ENCODE measurements around the gene PDE11A. TPM values are rescaled to one million over a fixed set of nuclear protein-coding genes. Genes with fewer than 3 reads are reported as not detected.

PDE11A gene
- total and polyA plus RNA-seq, 2 experiments from 2014 or later, result 0.08 to 0.73 TPM

- TF ChIP-seq EZH2phosphoT487 (IDR thresholded peaks at IDR 0.05; ENCODE audit: unreplicated experiment) (no peak), NANOG (IDR thresholded peaks at IDR 0.05; ENCODE audit: borderline replicate concordance) (no peak), ZNF331 (CRISPR knock-in tag; IDR thresholded peaks at IDR 0.05; ENCODE audit: low read depth) (no peak), CREB1 (CRISPR knock-in tag; IDR thresholded peaks at IDR 0.05; ENCODE audit: low read depth) (no peak), POLR2AphosphoS5 (IDR thresholded peaks at IDR 0.05; ENCODE audit: low read depth) (no peak), EZH2 (IDR thresholded peaks at IDR 0.05; ENCODE audit: low read depth, unreplicated experiment) (no peak), ETS1 (IDR thresholded peaks at IDR 0.05) (no peak), ZNF462 (CRISPR knock-in tag; IDR thresholded peaks at IDR 0.05) (no peak), ZNF114 (CRISPR knock-in tag; IDR thresholded peaks at IDR 0.05) (no peak), REST (IDR thresholded peaks at IDR 0.05; ENCODE audit: unreplicated experiment) (no peak), JUNB (IDR thresholded peaks at IDR 0.05; ENCODE audit: unreplicated experiment) (no peak), STAT1 (IDR thresholded peaks at IDR 0.05; ENCODE audit: unreplicated experiment) (no peak), CTCF (conservative IDR thresholded peaks at IDR 0.05; ENCODE audit: low read depth in 2 of 2) (no peak)
- Histone ChIP-seq H4K20me1 (replicated peaks; ENCODE audit: insufficient read depth) (no peaks in the 10 kb centered on the region), H3K27me3 (ENCODE audit: insufficient read depth) (peaks cover 15% of the 10 kb centered on the region; the same call in 1 of the 2 replicates), H2AFZ (no peak overlapping the region), H3K4me2 (no peak overlapping the region), H3K36me3 (ENCODE audit: insufficient read depth) (no peaks in the 10 kb centered on the region), H3K9me2 (ENCODE audit: insufficient read depth) (no peaks in the 10 kb centered on the region), H3F3A (replicated peaks; ENCODE audit: low read depth) (no peaks in the 10 kb centered on the region), H3K79me2 (replicated peaks; ENCODE audit: insufficient read depth) (no peaks in the 10 kb centered on the region), H3K4me3 (no peak overlapping the region), H3K4me1 (ENCODE audit: insufficient read depth) (peaks cover 6% of the 10 kb centered on the region; the same call in 1 of the 2 replicates), H3K27ac (ENCODE audit: low read depth) (no peak overlapping the region)
- Mint-ChIP-seq H3K27ac (no peak overlapping the region), H3K36me3 (ENCODE audit: low read depth) (no peaks in the 10 kb centered on the region), H3K4me3 (no peak overlapping the region), H3K9me3 (no peaks in the 10 kb centered on the region), H3K4me1 (peaks cover 13% of the 10 kb centered on the region), H3K27me3 (ENCODE audit: insufficient read depth, low read depth, poor library complexity) (peaks cover 12% of the 10 kb centered on the region)
- DNase-seq (ENCODE audit: low spot score) (no peak), ATAC-seq (no peak)
Measured at GRCh38 chr2:177765698-177766097, 306.9 kb downstream of the PDE11A start.
